GM19238 (cell line): ENCODE measurements around the gene GM2A.
"Not testable (repeated sequence)": the region's sequence is repeated elsewhere in the genome, so short reads cannot be mapped to it uniquely, and the experiment has no call there.

ENCODE experiments used
- DNase-seq: peaks from one replicate; pipeline ENCODE4 v3.0.0; 2011; ENCODE audit warnings: low spot score; ENCODE audit not compliant: insufficient read length

Gene GM2A

DNA sequence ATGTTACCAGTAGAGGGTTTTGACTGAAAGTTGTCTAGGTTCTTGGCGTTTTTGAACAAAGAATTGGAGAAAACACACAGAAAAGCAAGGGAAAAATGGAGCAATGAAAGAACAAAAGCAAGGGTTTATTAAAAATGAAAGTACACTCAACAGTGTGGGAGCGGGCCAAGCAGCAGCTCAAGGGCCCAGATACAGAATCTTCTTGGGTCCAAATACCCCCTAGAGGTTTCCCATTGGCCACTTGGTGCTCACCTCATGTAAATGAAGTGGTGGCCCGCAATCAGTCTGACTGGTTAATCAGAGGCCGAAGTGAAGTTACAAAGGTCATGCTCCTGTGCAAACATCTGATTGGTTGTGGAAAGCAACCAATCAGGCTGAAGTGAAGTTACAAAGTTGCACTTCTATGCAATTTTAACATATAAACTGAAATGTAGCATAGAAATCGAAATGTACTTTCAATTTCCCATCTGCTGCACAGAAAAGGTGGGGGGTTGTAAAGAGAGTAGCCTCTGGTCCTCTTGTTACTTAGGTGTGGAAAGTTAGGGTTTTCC, 1.9 kb upstream of the GM2A start:
- no peak for DNase-seq

DNA sequence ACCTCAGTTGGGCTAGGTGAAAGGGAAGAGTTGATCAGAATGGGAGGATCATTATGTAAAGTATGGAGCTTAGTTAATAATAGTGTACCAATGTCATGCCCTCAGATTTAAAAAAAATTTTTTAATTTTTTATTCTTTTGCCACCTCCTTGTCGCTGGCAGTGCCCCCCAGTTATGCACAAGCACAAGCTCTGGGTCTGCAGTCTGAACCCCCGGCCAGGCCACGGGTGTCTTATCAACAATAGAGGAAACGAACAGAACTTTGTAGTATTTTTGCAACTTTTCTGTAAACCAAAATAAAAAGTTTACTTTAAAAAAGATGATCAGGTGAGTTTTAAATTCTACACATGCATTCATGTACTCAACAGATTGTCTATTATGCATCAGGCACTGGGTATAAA, 1.4 kb upstream of the GM2A start:
- DNase-seq: no peak

DNA sequence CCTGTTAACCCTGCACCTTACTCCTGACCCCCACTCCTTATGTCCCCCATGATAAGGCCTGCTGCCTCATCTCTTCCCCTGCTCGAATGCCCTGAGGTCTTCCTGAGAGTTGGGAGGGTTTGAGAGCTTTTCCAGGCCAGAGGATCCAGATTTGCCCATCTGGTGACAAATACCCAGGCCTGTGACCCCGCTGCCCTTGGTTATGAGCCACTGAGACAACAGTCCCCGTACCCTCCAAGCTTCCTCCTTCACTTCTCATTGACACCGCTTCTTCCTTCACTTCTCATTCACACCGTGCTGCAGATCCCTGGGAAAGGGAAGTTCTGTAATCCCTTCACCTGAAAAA, 593 bp downstream of the GM2A start:
- no peak for DNase-seq

DNA sequence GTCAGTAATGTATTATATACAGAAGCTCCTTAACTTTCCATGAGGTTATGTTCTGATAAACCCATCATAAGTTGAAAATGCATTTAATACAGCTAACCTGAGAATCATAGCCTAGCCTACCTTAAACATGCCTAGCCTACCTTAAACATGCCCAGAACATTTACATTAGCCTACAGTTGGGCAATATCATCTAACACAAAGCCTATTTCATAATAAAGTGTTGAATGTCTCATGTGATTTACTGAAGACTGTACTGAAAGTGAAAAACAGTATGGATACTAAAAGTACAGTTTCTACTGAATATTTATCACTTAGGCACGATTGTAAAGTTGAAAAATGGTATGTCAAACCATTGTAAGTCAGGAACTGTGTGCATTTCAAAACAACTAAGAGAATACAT, 1.6 kb downstream of the GM2A start:
- no peak for DNase-seq

DNA sequence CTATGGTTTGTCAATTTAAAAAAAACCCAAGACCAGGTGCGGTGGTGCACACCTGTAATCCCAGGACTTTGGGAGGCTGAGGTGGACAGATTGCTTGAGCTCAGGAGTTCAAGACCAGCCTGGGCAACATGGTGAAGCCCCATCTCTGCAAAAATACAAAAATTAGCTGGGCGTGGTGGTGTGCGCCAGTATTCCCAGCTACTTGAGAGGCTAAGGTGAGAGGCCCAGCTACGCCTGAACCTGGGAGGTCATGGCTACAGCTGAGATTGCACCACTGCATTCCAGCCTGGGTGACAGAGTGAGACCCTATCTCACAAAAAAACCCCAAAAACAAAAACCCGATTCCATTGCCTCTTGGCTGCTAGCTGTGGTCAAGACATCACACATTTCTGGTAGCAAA, 2.0 kb downstream of the GM2A start:
- not testable (repeated sequence) for DNase-seq

DNA sequence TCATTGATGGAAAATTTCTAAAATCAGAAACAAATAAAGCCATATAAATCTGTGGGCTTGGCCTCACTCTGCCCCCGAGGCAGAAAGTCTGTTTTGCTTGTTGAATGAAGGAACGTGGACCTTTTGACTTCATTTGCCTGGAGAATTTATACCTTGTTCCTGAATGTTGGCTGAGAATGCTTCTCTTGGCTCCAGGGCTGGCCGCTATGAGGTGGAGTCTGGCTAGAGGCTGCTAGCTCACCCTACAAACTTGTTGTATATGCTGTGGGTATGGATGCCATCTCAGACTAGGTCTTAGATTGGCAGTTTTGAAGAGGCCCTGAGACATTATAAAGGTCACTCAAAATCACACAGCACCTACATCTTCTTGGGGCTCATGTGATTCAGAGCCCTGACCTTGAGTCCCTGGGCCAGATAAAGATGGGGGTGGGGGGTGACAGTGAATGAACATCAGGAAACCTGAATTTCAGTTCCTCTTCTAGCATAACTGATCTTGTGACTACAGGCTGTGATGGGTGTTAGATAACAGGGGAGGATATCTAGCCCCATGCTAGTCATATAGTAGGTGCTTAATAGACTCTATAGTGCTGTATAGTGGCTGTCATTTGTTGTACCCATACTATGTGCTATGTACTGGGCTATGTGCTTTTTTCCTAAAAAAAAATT, 2.8 kb downstream of the GM2A start:
- peak; percentile 58 for DNase-seq

DNA sequence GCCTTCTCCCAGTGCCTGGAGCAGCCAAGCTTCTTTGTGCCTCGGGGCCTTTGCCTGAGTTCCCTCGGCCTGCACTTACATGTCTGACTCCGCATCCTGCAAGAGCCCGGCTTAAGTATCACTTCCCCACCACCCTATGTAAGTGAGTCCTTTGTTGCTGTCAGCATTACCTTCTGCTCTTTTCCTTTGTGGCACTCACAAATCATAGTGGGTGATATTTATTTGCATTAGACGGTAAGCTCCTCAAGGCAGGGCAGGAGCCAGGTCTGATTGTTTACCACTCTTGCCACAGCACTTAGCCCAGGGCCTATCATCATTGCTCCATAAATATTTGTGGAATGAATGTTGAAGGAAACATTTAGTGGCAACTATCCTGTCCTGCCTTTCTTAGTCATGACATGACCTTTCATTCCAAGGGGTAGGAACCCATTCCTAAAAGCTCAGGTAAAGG, 4.8 kb downstream of the GM2A start:
- peak; percentile 46 for DNase-seq

DNA sequence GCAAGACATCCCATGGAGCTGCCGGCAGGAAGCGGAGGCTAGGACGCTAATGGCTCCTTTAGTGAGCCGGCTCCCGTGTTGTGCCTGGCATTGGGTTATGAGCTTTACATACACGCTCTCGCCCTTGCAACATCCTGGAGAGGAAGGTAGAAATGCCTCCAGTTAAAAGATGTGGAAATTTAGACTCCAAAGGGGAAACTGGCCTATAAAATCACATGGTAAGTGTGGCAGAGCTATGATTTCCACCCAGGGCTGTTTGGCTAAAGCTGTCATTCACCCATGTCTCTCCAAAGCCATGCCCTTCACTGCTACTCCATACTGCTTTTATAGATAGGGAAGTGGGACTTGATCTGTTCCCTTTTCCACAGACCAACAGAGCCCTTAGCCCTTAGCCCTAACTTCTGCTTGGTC, 5.2 kb downstream of the GM2A start:
- DNase-seq: no peak

DNA sequence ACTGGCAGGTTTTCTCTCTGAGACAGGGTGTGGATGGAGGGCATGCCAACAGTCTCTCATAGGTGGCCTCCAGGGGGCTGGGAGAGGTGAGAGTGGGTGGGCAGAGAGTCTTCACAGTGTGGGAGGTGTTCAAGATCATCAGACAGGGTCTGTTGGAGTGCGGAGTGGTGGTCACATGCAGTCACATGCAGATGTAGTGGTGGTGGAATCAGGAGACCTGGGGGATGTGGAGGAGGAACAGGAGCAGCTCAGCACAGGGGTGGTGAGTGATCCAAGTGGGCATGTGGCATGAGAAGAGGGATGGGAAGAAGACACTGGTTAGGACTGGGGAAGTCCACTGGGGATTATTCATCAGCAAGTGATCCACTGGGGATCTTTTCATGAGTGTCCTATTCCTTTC, 5.8 kb downstream of the GM2A start:
- no peak for DNase-seq

DNA sequence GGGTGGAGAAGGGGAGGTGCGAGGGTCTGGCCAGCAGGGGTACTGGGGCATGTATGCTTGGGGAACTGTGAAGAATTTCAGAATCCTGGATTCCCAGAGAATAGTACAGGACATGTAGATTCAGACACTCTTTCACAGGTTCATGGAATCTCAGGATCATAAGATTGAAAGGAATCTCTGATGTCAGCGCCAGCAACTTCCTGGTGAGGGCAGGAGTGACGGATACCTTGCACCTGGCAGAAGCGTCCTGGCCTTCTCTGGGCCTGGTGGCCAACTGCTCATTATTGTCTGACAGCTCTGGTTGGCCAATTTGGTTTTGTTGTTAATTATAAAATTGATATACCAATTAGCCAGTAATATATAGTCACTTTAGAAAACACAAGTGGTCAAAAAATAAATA, 6.9 kb downstream of the GM2A start:
- no peak for DNase-seq

DNA sequence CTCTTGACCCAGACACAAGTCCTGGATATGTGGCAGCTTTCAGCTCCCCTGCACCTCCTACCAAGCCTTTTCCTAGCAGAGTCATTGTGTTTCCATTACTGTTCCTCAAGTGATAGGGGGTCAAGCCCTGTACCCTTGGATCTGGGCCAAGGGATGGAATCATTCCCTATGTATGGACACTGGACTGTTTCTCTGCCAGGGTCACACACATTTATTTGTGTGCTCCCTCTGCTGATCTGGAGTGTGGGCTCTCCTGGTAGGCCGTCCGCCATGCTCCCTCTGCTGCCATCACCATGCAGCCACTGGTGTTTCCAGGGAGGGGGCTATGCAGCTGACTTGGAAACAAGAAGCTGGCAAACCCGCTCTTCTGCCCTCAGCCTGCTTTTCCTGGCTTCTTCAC, 9.5 kb downstream of the GM2A start:
- no peak for DNase-seq

DNA sequence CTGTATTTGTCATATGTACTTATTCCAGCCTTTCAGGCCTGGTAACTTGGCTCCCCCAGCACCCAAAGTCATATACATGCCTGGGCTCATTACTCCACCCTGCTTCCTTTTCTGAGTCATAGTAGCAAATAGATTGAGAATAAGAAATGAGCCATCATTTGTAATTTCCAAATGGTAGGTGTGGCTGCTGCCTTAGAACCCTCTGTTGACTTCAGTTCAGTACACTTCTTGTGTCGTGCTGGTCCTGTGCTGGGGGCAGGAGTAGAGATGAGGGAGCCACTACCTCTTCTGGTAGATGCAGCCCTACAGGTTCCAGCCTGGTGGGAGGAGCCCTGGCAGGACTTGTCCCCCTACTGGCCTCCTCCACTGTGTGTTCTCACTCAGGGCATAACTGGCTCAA, 11.1 kb downstream of the GM2A start:
- no peak for DNase-seq

DNA sequence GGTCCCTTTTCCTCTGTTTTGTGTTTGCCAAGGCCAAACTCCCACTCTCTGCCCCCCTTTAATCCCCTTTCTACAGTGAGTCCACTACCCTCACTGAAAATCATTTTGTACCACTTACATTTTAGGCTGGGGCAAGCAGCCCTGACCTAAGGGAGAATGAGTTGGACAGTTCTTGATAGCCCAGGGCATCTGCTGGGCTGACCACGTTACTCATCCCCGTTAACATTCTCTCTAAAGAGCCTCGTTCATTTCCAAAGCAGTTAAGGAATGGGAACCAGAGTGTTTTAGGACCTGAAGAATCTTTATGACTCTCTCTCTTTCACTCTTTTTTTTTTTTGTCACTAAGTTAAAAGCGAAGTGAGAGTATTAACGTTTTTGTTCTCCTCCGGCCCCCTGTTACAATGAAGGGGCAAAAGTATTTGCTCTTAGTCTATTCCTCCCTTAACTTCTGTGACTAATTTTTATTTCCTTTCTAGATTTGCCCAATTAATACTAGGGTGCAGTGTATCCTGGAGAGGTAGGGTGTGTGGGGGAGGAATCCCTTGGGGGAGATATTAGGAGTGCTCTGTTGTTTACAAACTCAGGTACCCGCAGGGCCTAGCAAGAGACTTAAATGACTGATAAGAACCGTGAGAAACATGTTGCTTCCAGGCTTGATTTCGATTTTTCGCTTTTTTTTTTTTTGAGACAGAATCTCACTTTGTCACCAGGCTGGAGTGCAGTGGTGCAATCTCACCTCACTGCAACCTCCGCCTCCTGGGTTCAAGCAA, 14.7 kb downstream of the GM2A start:
- DNase-seq: no peak

DNA sequence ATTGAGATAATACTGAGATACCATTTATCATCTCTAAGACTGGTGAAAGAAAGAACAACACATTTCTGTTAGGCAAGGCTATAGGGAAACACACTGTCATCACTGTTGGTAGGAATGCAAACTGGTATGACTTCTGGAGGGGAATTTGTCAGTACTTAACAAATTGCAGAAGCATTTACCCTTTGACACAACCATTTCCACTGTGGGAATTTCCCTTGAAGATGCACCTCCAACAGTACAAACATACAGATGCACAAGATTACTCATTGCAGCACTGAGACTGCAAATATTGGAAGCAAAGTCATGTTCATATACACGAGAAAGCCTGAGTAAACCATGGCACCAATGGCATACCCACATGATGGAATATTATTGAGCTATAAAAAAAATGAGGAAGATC, 17.6 kb downstream of the GM2A start:
- DNase-seq: peak; percentile 30

DNA sequence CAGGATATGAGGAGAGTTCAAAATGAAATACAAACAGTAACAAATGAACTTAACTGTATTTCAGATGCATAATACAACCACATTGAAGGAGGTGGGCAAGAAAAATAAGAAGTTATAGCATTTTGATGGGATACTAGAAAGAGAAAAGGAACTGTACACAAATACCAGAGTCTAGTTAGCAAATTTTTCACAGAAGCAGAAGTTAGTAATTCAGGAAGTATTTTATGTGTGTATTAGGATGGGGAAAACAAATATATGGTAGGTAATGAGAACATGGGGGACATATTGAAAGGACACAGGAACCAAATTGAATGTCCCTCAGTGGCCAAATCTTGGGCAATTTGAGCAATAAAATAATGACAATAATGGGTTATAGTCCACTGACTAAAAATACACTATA, 18.4 kb downstream of the GM2A start:
- DNase-seq: no peak

DNA sequence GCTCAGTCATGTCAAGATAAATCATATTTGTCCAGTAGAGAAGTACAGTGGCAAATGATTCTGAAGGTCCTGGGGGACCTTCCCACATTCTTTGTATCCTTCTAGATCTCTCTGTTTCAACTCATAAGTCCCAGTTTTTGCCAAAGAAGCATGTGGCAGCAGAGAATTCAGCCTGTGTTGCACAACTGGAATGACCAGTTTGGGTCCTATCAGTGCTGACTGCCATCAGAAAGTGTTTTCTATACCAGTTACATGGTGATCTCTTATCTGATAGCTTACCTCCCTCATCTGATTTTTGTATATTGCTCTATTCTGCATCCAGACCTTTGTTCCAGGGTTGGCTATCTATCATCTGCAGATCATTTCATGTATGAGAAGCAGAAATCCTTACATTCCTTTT, 21.7 kb downstream of the GM2A start:
- DNase-seq: no peak

DNA sequence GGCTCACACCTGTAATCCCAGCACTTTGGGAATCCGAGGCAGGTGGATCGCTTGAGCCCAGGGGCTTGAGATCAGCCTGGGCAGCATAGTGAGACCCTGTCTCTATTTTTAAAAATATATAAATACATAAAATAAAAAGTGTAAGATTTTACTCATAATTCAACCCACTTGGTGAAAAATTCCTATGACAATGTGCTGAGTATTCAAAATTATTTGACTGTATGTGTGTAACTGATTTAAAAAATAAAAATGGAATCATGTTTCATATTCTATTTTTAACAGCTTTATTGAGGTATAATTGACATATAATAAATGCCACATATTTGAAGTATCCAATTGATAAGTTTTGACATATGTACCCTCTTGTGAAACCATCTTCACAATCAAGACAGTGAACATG, 22.8 kb downstream of the GM2A start:
- no peak for DNase-seq

DNA sequence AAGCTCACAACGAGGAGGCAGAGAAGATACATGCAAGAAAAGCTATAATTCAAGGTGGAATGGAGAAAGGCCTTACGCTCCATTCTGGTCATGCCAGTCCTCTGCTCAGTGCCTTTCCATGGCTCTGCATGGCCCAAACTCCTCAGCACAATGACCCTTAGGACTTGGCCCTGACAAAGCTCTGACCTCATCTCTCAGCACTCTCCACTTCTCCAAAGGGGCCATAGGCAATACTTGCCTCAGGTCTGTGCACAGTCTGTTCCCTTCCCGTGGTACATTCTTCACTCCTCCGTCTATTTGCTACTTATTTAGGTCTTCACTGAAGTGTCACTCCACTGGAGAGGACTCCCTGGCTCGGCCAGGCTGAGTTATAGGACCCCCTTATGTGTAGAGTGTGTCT, 25.9 kb downstream of the GM2A start:
- no peak for DNase-seq

DNA sequence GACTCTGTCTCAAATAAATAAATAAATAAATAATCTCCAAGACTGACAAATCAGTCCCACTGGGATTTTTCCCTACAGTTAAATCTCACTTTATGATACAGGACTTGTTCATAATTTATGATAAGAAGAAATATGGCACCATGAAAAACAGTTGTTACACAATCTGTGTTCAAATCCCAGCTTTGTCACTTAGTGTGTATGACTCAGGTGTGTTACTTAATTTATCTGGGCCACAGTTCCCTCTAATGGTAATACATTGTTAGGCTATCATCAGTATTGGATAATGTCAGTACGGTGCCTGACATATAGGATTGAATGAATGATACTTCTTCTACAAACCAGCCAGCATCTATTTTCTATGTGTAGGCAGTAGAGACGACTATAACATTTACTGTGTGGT, 27.5 kb downstream of the GM2A start:
- no peak for DNase-seq

DNA sequence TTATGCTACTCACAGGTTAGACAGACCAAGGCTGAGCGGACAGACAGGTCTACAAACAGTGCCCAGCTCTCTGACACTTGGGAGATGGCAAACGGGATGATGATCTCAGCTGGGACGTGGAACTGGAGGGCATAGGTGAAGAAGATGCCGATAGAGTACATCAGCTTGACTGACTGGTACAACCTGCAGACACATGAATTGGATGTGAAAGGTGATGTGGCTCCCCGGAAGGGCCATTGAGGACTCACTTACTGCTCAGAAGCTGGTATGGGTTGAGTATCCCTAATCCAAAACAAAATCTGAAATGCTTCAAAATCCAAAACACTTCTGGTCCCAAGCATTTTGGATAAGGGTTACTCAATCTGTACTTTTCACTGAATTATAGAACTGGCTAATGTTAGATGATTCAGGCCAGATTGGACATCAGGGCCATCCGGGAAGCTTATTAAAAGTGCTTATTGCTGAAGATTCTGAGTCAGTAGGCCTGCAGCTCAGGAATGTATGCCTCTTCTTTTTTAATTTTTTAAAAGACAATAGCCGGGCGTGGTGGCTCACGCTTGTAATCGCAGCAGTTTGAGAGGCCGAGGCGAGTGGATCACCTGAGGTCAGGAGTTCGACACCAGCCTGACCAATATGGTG, 28.1 kb downstream of the GM2A start:
- DNase-seq: no peak

DNA sequence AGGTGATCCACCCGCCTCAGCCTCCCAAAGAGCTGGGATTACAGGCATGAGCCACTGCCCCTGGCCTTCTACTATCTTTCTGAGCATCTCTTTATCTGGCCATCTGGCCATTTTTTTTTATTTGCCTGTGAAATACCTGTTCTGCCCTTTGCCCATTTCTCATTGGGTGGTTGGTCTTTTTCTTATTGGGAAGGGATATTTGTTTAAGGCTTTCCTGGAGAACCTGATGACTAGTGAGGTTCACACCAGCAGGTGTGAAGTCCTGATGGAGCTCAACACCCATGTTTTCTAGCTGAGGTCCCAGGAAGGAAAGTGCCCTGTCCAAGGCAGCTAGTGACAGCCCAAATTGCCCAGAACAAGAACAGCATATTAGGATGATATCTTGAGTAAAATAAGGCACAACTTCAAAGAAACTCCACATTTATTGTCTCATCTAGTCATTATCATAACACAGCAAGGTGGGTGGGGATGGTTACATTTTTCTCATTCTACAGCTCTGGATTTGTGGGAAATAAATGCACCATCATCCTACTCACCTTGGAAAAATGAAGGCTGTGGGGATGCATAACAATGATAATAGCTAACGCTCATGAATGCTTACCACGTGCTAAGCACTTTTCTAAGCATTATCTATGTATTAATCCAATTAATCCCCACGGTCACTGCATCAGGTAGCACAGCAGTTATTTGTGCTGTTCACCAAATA, 30.3 kb downstream of the GM2A start:
- no peak for DNase-seq

DNA sequence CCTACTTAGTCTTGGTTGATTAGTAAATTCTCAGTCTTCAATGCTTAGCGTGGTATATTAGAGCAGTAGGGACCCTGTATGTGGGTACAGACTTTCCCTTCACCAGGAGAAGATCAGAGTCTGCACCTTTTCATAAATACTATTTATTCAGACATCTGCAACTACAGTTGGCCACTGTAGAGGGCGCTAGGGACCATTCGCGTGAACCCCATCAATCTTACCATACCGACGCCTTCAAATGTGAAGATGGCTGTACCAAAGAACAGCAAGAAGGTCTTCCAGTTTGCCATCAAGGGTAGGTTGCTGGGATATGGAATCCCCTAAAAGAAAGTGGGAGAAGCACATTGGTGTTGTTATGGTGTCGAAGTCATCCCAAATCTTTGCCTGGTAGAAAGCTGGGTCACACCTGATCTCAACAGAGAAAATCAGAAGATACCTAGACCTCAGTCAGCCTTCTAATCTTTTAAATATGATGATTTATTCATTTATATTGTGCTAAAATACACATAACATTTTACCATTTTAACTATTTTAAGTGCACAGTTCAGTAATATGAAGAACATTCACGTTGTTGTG, 31.5 kb downstream of the GM2A start:
- DNase-seq: no peak
